Uterus (tissue), 2 donors: Measurements from ENCODE around the gene C14orf132.

Experiments
- POLR2A ChIP-seq, 2 donors: fragments of 450-650 bp; IDR thresholded peaks; one replicate each; pipeline ENCODE4 v1.6.1; 2016; ENCODE audit warnings: antibody characterized with exemption in 2 of 2, mild to moderate bottlenecking in 1 of 2, moderate library complexity in 1 of 2
- TF ChIP-seq, protein P1 (sequence below), 4 experiments: fragments of 200-600 bp in 2 of 4; fragments of 450-650 bp in 2 of 4; sonication (generic) in 2 of 4; IDR thresholded peaks; one replicate each; pipeline ENCODE4 v1.5.1; 2016 to 2019; ENCODE audit warnings: antibody characterized with exemption in 4 of 4, mild to moderate bottlenecking in 2 of 4, moderate library complexity in 1 of 4

DNA sequence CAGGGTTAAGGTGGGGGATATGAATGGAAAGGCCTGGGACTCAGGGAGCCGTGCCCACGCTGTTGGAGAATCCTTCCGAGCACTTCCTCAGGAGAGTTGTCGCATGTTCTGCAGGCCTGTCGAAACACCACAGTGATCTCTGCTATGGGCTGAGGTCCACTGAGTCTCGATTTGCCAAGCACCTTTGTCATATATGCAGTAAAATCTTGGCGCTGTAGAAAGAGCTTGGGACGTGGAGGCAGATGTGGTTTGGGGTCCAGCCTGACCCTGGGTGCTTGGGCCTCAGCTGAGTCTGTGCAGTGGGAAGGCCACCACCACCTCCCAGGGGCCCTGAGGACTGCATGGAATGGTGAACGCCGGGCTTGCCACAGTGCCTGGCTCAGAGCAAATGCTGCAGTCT is 32.9 kb downstream of the C14orf132 start:
- TF ChIP-seq, protein P1, sequence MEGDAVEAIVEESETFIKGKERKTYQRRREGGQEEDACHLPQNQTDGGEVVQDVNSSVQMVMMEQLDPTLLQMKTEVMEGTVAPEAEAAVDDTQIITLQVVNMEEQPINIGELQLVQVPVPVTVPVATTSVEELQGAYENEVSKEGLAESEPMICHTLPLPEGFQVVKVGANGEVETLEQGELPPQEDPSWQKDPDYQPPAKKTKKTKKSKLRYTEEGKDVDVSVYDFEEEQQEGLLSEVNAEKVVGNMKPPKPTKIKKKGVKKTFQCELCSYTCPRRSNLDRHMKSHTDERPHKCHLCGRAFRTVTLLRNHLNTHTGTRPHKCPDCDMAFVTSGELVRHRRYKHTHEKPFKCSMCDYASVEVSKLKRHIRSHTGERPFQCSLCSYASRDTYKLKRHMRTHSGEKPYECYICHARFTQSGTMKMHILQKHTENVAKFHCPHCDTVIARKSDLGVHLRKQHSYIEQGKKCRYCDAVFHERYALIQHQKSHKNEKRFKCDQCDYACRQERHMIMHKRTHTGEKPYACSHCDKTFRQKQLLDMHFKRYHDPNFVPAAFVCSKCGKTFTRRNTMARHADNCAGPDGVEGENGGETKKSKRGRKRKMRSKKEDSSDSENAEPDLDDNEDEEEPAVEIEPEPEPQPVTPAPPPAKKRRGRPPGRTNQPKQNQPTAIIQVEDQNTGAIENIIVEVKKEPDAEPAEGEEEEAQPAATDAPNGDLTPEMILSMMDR (IDR thresholded peaks at IDR 0.05) = no peak
- no peak for TF ChIP-seq POLR2A (IDR thresholded peaks at IDR 0.05)
